GM18861 (cell line): Measurements from ENCODE around the gene ATOSA.

Experiments used
- ATAC-seq: cut with Tn5 transposase; IDR thresholded peaks from one replicate; pipeline ENCODE4 v1.9.1; 2021; ENCODE audit not compliant: unreplicated experiment

ATOSA gene

GRCh38 chr15:52652286-52652685 lies 26.9 kb downstream of the ATOSA start:
- ATAC-seq, result no peak

- no peak for ATAC-seq
Observed at GRCh38 chr15:52651868-52652267, 27.3 kb downstream of the ATOSA start.

- ATAC-seq, result no peak
Observed at GRCh38 chr15:52651114-52651513, 28.1 kb downstream of the ATOSA start.

GRCh38 chr15:52649686-52650085 lies 29.5 kb downstream of the ATOSA start:
- ATAC-seq, result no peak

GRCh38 chr15:52645916-52646315 lies 33.3 kb downstream of the ATOSA start:
- ATAC-seq, result no peak

GRCh38 chr15:52642386-52643361 lies 36.5 kb downstream of the ATOSA start:
- ATAC-seq, result no peak

- no peak for ATAC-seq
Observed at GRCh38 chr15:52636459-52636858, 42.7 kb downstream of the ATOSA start.

- ATAC-seq, result no peak
Observed at GRCh38 chr15:52635908-52636307, 43.3 kb downstream of the ATOSA start.
